GM19099 (cell line): ENCODE measurements around the gene FAM171A1.

ENCODE experiments used
- POLR2A ChIP-seq: IDR thresholded peaks from 3 replicates; pipeline ENCODE4 v1.6.1; 2011; ENCODE audit warnings: low read depth; ENCODE audit not compliant: insufficient read length; ENCODE audit errors: extremely low read depth

The FAM171A1 gene

GRCh38 chr10:15370856-15371701, at the start of gene FAM171A1:
Gene FAM171A1 (minus strand): TSS chr10:15371289. CDS start chr10:15371052, 237 bp downstream.
- TF ChIP-seq POLR2A, result no peak

- no peak for TF ChIP-seq POLR2A
Observed at GRCh38 chr10:15420858-15421257, 49.8 kb upstream of the FAM171A1 start.

- TF ChIP-seq POLR2A, result no peak
Observed at GRCh38 chr10:15419279-15419874, 48.3 kb upstream of the FAM171A1 start.

GRCh38 chr10:15416034-15416433, 44.9 kb upstream of the FAM171A1 start:
- no peak for TF ChIP-seq POLR2A

GRCh38 chr10:15411010-15411409, 39.9 kb upstream of the FAM171A1 start:
- TF ChIP-seq POLR2A, result no peak

GRCh38 chr10:15408557-15408956, 37.5 kb upstream of the FAM171A1 start:
- TF ChIP-seq POLR2A, result no peak

- TF ChIP-seq POLR2A, result no peak
Observed at GRCh38 chr10:15405319-15405718, 34.2 kb upstream of the FAM171A1 start.

GRCh38 chr10:15401382-15401781, 30.3 kb upstream of the FAM171A1 start:
- no peak for TF ChIP-seq POLR2A

GRCh38 chr10:15399060-15399661, 28.1 kb upstream of the FAM171A1 start:
- no peak for TF ChIP-seq POLR2A

GRCh38 chr10:15395935-15396334, 24.8 kb upstream of the FAM171A1 start:
- no peak for TF ChIP-seq POLR2A

- no peak for TF ChIP-seq POLR2A
Observed at GRCh38 chr10:15393139-15393825, 22.2 kb upstream of the FAM171A1 start.

GRCh38 chr10:15391491-15391890, 20.4 kb upstream of the FAM171A1 start:
- no peak for TF ChIP-seq POLR2A

GRCh38 chr10:15387021-15387420, 15.9 kb upstream of the FAM171A1 start:
- TF ChIP-seq POLR2A, result no peak

GRCh38 chr10:15385552-15386455, 14.7 kb upstream of the FAM171A1 start:
- no peak for TF ChIP-seq POLR2A
